Tibial artery (tissue), 4 donors: Measurements from ENCODE around the gene ATP6V1G3.

Experiments used
- DNase-seq, 2 donors: peaks; one replicate each; pipeline ENCODE4 v3.0.0-alpha.2; 2019
- H3K27ac ChIP-seq, 2 donors: fragments of 200-600 bp; sonication (generic) in 1 of 2; 1 replicate in 1 of 2; 2 replicates in 1 of 2; pipeline ENCODE4 v1.5.1; 2018 to 2019; ENCODE audit warnings: mild to moderate bottlenecking in 1 of 2
- H3K27me3 ChIP-seq, 2 donors: fragments of 200-600 bp; sonication (generic) in 1 of 2; one replicate each; pipeline versions ENCODE4 v1.5.1 to v1.6.0; 2016 to 2019
- H3K36me3 ChIP-seq, 3 donors: fragments of 200-600 bp; sonication (generic) in 2 of 3; one replicate each; pipeline ENCODE4 v1.5.1; 2016 to 2019; ENCODE audit warnings: mild to moderate bottlenecking in 2 of 3
- H3K4me1 ChIP-seq, 4 donors: fragments of 200-600 bp; sonication (generic) in 2 of 4; 1 replicate in 3 of 4; 2 replicates in 1 of 4; pipeline ENCODE4 v1.5.1; 2016 to 2019
- H3K4me3 ChIP-seq, 2 donors: fragments of 200-600 bp; sonication (generic) in 1 of 2; 1 replicate in 1 of 2; 2 replicates in 1 of 2; pipeline ENCODE4 v1.5.1; 2018 to 2019; ENCODE audit warnings: mild to moderate bottlenecking in 2 of 2
- H3K9me3 ChIP-seq, 3 donors: fragments of 200-600 bp; sonication (generic) in 1 of 3; one replicate each; pipeline ENCODE4 v1.5.1; 2016 to 2019
- intact Hi-C: fragments of 100-400 bp; cut with DNase I; formaldehyde crosslinking; loops from one replicate; pipeline ENCODE4 v1.15.0; 2023; ENCODE audit warnings: low total_unique reads
- TF ChIP-seq, protein P1 (sequence below), 2 experiments: fragments of 200-600 bp in 1 of 2; fragments of 450-650 bp in 1 of 2; IDR thresholded peaks; one replicate each; pipeline ENCODE4 v1.5.1; 2017 to 2019; ENCODE audit warnings: antibody characterized with exemption in 2 of 2, mild to moderate bottlenecking in 1 of 2, moderate library complexity in 1 of 2

Gene ATP6V1G3

DNA sequence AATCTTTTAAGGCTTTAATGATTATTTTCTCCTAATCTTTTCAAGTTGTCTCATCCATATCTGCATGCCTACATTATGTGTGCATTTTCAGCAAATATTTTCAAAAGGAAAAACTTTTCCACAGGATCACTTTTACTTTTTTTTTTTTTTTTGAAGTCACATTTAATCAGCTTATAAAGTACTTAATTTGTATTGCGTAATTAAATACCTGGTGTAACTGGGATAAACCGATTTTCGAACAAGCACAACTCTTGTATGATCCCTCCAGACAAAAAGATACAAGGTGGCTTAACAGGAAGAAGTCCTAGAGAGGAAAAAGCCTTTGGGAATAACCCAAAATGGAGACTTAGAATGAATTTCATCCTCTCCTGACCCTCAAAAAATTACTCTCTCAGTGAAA lies 1.3 kb upstream of the ATP6V1G3 start:
- H3K4me3 ChIP-seq, result no peak overlapping the region
- intact Hi-C loops, result no loop called here
- H3K9me3 ChIP-seq, result no peaks in the 10 kb centered on the region
- no peaks in the 10 kb centered on the region for H3K4me1 ChIP-seq
- H3K27me3 ChIP-seq, result no peaks in the 10 kb centered on the region
- H3K36me3 ChIP-seq, result no peaks in the 10 kb centered on the region
- H3K27ac ChIP-seq, result no peak overlapping the region
- DNase-seq, result no peak
- TF ChIP-seq, protein P1, sequence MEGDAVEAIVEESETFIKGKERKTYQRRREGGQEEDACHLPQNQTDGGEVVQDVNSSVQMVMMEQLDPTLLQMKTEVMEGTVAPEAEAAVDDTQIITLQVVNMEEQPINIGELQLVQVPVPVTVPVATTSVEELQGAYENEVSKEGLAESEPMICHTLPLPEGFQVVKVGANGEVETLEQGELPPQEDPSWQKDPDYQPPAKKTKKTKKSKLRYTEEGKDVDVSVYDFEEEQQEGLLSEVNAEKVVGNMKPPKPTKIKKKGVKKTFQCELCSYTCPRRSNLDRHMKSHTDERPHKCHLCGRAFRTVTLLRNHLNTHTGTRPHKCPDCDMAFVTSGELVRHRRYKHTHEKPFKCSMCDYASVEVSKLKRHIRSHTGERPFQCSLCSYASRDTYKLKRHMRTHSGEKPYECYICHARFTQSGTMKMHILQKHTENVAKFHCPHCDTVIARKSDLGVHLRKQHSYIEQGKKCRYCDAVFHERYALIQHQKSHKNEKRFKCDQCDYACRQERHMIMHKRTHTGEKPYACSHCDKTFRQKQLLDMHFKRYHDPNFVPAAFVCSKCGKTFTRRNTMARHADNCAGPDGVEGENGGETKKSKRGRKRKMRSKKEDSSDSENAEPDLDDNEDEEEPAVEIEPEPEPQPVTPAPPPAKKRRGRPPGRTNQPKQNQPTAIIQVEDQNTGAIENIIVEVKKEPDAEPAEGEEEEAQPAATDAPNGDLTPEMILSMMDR (IDR thresholded peaks at IDR 0.05), result no peak

DNA sequence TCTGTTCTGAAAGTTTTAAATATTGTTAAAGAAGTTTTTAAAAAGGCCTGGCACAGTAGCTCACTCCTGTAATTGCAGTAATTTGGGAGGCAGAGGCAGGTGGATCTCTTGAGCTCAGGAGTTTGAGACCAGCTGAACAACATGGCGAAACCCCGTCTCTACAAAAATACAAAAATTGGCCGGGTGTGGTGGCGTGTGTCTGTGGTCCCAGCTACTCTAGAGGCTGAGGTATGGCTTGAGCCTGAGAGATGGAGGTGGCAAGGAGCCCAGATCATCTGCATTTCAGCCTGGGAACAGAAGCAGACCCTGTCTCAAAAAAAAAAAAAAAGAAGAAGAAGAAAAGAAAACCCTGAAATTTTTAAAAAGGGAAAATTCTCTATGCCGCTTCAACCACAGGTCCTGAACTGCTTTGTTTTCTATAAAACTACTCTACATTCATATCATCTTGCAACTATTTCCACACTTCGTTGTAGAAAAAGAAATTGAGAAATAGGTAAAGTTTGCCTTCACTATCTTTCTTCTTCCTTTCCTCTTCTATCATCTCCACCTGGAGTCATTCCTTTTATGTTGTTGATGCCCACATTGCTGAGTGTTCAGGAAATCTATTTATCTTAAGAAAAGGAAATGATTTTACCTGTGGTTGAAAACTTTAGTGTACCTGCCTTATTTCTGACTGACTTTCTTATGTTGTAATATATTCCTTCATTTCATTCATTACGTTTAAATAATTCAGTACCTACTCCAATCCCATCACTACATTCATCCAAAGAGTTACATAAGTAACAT lies 1.7 kb downstream of the ATP6V1G3 start:
- no peak for DNase-seq
- TF ChIP-seq, protein P1 (IDR thresholded peaks at IDR 0.05), result no peak

DNA sequence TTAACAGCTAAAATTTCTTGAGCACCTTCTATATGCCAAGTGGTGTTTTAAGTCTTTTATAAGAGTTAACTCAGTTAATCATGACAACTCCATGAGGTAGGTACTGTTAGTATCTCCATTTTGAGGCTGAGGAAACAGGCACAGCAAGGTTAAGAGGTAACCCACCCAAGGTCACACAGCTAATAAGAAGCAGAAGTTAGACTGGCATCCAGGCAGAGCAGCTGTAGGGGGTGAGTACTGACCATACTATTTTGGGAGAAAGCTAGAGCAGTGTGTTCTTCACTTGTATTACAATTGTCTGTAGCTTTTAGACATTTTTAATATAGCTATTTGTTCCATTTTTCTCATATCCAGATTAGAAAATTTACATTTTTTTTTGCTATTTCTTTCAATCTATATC lies 4.8 kb downstream of the ATP6V1G3 start:
- Histone ChIP-seq H3K27ac (no peak overlapping the region), H3K36me3 (no peaks in the 10 kb centered on the region), H3K27me3 (no peaks in the 10 kb centered on the region), H3K4me3 (no peak overlapping the region), H3K4me1 (no peaks in the 10 kb centered on the region), H3K9me3 (no peaks in the 10 kb centered on the region)
- TF ChIP-seq, protein P1 (IDR thresholded peaks at IDR 0.05), result no peak
- no peak for DNase-seq
- intact Hi-C loops, result no loop called here

More for the DNA sequence above, 1.7 kb downstream of the ATP6V1G3 start:
- intact Hi-C loops, result no loop called here
- Histone ChIP-seq H3K4me3 (no peak overlapping the region), H3K27ac (no peak overlapping the region), H3K36me3 (no peaks in the 10 kb centered on the region), H3K4me1 (no peaks in the 10 kb centered on the region), H3K9me3 (no peaks in the 10 kb centered on the region), H3K27me3 (no peaks in the 10 kb centered on the region)

DNA sequence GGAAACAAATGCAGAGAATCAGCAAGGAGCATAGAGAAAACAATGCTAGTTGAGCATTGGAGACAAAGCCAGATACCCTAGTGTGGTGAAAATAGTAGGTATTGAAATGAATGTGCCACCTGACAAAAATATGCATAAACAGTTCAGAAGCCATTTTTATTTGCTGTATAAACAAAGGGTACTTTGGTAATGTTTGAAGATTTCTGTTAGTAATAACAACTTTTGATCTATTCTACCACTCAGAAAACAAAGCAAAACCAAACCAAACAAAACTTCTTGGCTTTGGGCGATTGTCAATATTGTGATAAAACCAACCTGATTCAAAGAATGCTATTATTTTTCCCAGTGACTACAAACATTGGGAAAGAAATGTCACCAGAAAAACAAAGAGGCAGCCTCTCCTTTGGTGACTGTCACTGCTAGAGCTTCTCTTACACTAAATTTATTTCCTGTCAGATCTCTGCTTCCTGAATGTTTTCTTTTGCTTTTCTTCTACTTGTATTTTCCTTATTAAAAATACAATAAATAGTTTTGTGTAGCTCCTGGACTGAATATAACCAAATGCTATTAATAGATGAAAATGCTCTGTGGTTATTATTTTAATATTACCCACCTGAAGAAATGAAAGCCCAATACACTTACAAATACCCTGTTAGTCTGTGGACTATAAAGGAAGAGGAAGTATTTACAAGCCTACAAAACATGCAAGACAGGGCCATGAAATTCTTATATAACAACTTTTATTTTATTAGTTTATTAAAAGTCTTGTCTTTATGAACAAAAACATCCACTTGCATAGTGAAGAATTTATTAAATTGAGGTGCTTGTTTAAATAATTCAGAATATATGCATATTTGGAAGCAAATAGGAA lies 5.7 kb downstream of the ATP6V1G3 start:
- Histone ChIP-seq H3K27ac (no peak overlapping the region), H3K36me3 (no peaks in the 10 kb centered on the region), H3K4me3 (no peak overlapping the region), H3K27me3 (no peaks in the 10 kb centered on the region), H3K9me3 (no peaks in the 10 kb centered on the region), H3K4me1 (no peaks in the 10 kb centered on the region)
- TF ChIP-seq, protein P1 (IDR thresholded peaks at IDR 0.05), result no peak
- intact Hi-C loops, result no loop called here
- DNase-seq, result no peak

DNA sequence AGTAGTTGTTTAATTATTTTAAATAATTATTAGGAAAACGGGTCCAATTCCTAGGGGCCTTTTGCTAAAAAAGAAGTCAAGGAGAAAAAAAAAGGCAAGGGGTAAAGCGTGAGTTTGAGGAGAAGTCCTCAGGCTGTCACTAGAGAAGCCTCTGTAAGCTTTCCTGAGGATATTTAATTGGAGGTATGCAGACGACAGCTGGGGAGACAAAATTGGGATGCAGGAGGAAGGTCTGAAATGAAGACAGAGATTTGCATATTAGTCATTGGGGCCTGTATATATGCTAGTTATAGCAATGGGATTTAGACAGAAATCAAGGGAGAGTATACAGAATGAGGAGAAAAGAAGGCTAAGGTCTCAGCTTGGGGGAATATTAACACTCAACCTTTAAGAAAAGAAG lies 8.6 kb downstream of the ATP6V1G3 start:
- TF ChIP-seq, protein P1 (IDR thresholded peaks at IDR 0.05), result no peak
- Histone ChIP-seq H3K4me1 (no peaks in the 10 kb centered on the region), H3K36me3 (no peaks in the 10 kb centered on the region), H3K27ac (no peak overlapping the region), H3K4me3 (no peak overlapping the region), H3K27me3 (no peaks in the 10 kb centered on the region), H3K9me3 (no peaks in the 10 kb centered on the region)
- intact Hi-C loops, result no loop called here
- no peak for DNase-seq
